DND-41 (cell line): Measurements from ENCODE around the gene LAMA2.

Experiments
- ATAC-seq: fragments of 200-7000 bp; cut with Tn5 transposase; 3 replicates; pipeline ENCODE4 v1.9.1; 2021; ENCODE audit warnings: low read depth; ENCODE audit not compliant: insufficient read depth
- DNase-seq: peaks from one replicate; pipeline ENCODE4 v3.0.0-alpha.2; 2020
- H2AFZ ChIP-seq: 2 replicates; pipeline ENCODE4 v1.6.0; 2012; ENCODE audit warnings: low read depth, low read length
- H3K27ac ChIP-seq: 2 replicates; pipeline ENCODE4 v1.5.1; 2012; ENCODE audit warnings: low read length, inconsistent platforms
- H3K27me3 ChIP-seq: fragments of 200-600 bp; sonication (generic); 2 replicates; pipeline ENCODE4 v1.6.0; 2012; ENCODE audit warnings: low read length, mild to moderate bottlenecking, inconsistent platforms; ENCODE audit not compliant: insufficient read depth, poor library complexity
- H3K36me3 ChIP-seq: 2 replicates; pipeline ENCODE4 v1.5.1; 2012; ENCODE audit warnings: low read length, inconsistent platforms; ENCODE audit not compliant: insufficient read depth
- H3K4me1 ChIP-seq: 2 replicates; pipeline ENCODE4 v1.5.1; 2012; ENCODE audit warnings: mild to moderate bottlenecking, low read length; ENCODE audit not compliant: insufficient read depth
- H3K4me2 ChIP-seq: 2 replicates; pipeline ENCODE4 v1.6.0; 2012; ENCODE audit warnings: mild to moderate bottlenecking, moderate library complexity, low read length, inconsistent platforms; ENCODE audit not compliant: insufficient read depth
- H3K4me3 ChIP-seq, 2 experiments: fragments of 200-600 bp in 1 of 2; shearing (Covaris generic) in 1 of 2; 2 replicates each; pipeline ENCODE4 v1.5.1; 2012 to 2016; ENCODE audit warnings: inconsistent platforms in 2 of 2, low read length in 2 of 2, mild to moderate bottlenecking in 2 of 2, low read depth in 1 of 2, moderate library complexity in 1 of 2
- H3K79me2 ChIP-seq: 2 replicates; pipeline ENCODE4 v1.6.0; 2012; ENCODE audit warnings: low read length, inconsistent platforms; ENCODE audit not compliant: insufficient read depth
- H3K9ac ChIP-seq: 2 replicates; pipeline ENCODE4 v1.6.0; 2012; ENCODE audit warnings: low read depth, mild to moderate bottlenecking, inconsistent platforms, low read length, moderate library complexity
- H3K9me3 ChIP-seq: 2 replicates; pipeline ENCODE4 v1.5.1; 2012; ENCODE audit warnings: low read length, moderate library complexity, mild to moderate bottlenecking, inconsistent platforms; ENCODE audit not compliant: insufficient read depth, severe bottlenecking
- H4K20me1 ChIP-seq: 2 replicates; pipeline ENCODE4 v1.6.0; 2012; ENCODE audit warnings: low read length; ENCODE audit not compliant: insufficient read depth
- EZH2 ChIP-seq: IDR thresholded peaks from 3 replicates; pipeline ENCODE4 v1.6.1; 2012; ENCODE audit warnings: borderline replicate concordance, low read depth, mild to moderate bottlenecking, moderate library complexity, low read length, inconsistent platforms; ENCODE audit not compliant: severe bottlenecking
- TF ChIP-seq, protein P1 (sequence below): IDR thresholded peaks from 2 replicates; pipeline ENCODE4 v1.5.1; 2012; ENCODE audit warnings: borderline replicate concordance, low read length, moderate library complexity, mild to moderate bottlenecking; ENCODE audit not compliant: poor library complexity, severe bottlenecking; ENCODE audit errors: extremely low read depth

Gene LAMA2

DNA sequence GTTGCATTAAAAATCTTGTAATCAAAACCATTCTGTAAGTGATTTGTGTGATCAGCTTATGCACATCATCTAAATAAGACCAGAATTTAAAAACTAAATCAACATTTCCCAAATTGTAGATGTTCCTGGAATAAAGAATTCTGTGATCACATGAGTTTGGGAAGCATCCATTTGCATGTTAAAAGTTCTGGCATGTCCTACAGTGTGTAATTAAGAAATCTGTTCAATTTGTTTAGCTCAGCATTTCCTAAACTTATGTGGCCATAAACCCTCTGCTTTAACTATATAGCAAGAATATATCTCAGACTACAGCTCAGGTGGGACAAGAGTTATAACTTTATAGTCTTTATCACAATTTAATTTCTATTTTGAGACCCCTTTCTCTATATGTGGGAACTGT lies 399.1 kb downstream of the LAMA2 start:
- Histone ChIP-seq H3K27me3 (peaks cover 13% of the 10 kb centered on the region), H3K36me3 (no peaks in the 10 kb centered on the region), H3K4me1 (no peaks in the 10 kb centered on the region), H3K9ac (no peak overlapping the region), H3K4me3 (no peak overlapping the region), H4K20me1 (no peaks in the 10 kb centered on the region), H3K27ac (no peak overlapping the region), H3K9me3 (no peaks in the 10 kb centered on the region), H3K79me2 (no peaks in the 10 kb centered on the region), H2AFZ (no peak overlapping the region), H3K4me2 (no peak overlapping the region)
- no peak for DNase-seq
- no peak for TF ChIP-seq EZH2
- TF ChIP-seq, protein P1, sequence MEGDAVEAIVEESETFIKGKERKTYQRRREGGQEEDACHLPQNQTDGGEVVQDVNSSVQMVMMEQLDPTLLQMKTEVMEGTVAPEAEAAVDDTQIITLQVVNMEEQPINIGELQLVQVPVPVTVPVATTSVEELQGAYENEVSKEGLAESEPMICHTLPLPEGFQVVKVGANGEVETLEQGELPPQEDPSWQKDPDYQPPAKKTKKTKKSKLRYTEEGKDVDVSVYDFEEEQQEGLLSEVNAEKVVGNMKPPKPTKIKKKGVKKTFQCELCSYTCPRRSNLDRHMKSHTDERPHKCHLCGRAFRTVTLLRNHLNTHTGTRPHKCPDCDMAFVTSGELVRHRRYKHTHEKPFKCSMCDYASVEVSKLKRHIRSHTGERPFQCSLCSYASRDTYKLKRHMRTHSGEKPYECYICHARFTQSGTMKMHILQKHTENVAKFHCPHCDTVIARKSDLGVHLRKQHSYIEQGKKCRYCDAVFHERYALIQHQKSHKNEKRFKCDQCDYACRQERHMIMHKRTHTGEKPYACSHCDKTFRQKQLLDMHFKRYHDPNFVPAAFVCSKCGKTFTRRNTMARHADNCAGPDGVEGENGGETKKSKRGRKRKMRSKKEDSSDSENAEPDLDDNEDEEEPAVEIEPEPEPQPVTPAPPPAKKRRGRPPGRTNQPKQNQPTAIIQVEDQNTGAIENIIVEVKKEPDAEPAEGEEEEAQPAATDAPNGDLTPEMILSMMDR, result no peak
- no peak for ATAC-seq

DNA sequence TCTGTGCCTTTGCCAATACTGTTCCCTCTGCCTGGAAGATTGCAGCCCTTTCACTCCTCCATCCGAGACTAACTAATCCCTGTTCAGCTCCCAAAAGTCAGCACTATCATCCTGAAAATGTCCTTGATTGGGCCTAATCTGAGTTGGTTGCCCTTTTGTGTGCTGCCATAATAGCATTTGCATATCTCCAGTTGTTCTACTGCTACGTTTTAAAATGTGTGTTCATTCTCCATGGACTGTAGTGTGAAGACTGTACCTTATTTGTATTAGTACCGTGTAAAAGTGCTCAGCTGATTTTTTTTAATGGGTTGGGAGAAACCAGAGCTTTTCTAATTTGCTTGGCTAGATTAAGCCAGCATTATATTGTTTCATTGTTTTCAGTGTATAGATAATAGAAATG lies 401.3 kb downstream of the LAMA2 start:
- H3K36me3 ChIP-seq, result no peaks in the 10 kb centered on the region
- peaks cover 13% of the 10 kb centered on the region for H3K27me3 ChIP-seq
- no peak for DNase-seq
- ATAC-seq, result no peak
- no peak overlapping the region for H3K9ac ChIP-seq
- H3K4me3 ChIP-seq, result no peak overlapping the region
- H3K4me1 ChIP-seq, result no peaks in the 10 kb centered on the region
- no peaks in the 10 kb centered on the region for H4K20me1 ChIP-seq
- no peak overlapping the region for H2AFZ ChIP-seq
- TF ChIP-seq EZH2, result no peak
- TF ChIP-seq, protein P1, result no peak
- no peak overlapping the region for H3K27ac ChIP-seq
- no peaks in the 10 kb centered on the region for H3K9me3 ChIP-seq
- H3K79me2 ChIP-seq, result no peaks in the 10 kb centered on the region
- no peak overlapping the region for H3K4me2 ChIP-seq

DNA sequence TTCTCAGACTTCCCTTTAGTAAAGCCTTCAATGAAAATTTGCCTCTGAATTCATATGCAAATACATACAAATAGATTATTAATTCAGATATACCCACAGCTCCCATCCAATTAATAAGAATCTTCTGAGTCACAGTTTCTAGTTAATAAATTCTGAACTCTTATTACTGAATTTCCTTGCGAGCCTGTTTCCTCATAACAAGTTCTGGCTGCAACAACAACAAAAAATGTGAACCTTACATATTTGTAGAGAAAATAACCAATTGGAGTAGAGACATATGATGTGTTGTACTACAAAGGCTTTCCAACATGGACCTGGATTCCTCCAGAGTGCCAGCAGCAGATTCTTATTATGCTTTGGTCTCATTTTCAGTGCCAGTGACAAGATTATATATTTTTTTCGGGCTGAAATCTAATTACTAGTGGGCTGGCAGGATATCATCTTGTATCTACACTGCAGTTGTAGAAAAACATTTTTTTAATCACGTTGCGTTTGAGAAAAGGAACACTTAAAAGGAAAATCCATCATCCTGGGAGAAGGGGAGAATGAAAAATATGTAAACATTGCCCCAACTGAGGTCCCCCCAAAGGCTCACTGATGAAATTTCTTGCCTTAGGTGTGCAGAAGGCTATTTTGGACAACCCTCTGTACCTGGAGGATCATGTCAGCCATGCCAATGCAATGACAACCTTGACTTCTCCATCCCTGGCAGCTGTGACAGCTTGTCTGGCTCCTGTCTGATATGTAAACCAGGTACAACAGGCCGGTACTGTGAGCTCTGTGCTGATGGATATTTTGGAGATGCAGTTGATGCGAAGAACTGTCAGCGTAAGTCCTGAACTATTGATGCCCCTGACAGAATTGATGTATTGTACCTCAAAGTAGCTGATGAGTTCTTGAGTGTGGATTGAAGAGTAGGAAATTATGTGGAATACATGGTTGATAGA lies 404.6 kb downstream of the LAMA2 start:
- ATAC-seq (no peak), DNase-seq (no peak)
- Histone ChIP-seq H3K4me3 (no peak overlapping the region), H3K79me2 (no peaks in the 10 kb centered on the region), H3K9ac (no peak overlapping the region), H3K4me1 (no peaks in the 10 kb centered on the region), H4K20me1 (no peaks in the 10 kb centered on the region), H3K4me2 (no peak overlapping the region), H3K36me3 (no peaks in the 10 kb centered on the region), H3K9me3 (no peaks in the 10 kb centered on the region), H3K27ac (no peak overlapping the region), H3K27me3 (peaks cover 12% of the 10 kb centered on the region), H2AFZ (no peak overlapping the region)
- no peak for TF ChIP-seq EZH2
- TF ChIP-seq, protein P1, result no peak
